Epithelial cell of esophagus (primary cell): ENCODE measurements around the gene ARID1B.

ENCODE experiments used
- DNase-seq: peaks from one replicate; pipeline ENCODE4 v3.0.0; 2010; ENCODE audit warnings: low read depth
- H3K4me3 ChIP-seq: 2 replicates; pipeline ENCODE4 v1.5.1; 2011; ENCODE audit warnings: mild to moderate bottlenecking, low read length, control low read depth
- TF ChIP-seq, protein P1 (sequence below): IDR thresholded peaks from 2 replicates; pipeline ENCODE4 v1.5.1; 2011; ENCODE audit warnings: low read depth, mild to moderate bottlenecking, low read length, control low read depth, inconsistent platforms; ENCODE audit not compliant: insufficient read depth; ENCODE audit errors: missing control alignments

ARID1B gene

DNA sequence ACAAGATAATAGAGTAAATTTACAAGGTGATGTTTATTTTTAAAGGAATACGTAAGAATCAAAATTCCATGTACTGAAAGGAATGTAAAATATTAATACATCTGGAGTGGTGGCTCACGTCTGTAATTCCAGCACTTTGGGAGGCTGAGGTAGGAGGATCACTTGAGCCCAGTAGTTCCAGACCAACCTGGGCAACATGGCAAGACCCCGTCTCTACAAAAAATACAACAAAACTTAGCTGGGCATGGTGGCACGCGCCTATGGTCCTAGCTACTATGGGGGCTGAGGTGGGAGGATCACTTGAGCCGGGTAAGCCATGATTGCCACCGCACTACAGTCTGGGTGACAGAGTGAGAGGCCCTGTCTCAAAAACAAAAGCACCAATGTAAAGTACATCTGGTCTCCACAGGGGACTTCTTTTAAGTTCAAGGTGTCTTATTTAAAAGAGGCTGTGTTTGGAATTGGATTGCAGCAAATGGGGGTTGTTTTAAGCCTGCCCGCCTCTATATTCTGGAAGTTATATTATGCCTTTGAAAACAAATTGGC lies 36.9 kb downstream of the ARID1B start:
- H3K4me3 ChIP-seq, result no peak overlapping the region
- no peak for DNase-seq
- TF ChIP-seq, protein P1, sequence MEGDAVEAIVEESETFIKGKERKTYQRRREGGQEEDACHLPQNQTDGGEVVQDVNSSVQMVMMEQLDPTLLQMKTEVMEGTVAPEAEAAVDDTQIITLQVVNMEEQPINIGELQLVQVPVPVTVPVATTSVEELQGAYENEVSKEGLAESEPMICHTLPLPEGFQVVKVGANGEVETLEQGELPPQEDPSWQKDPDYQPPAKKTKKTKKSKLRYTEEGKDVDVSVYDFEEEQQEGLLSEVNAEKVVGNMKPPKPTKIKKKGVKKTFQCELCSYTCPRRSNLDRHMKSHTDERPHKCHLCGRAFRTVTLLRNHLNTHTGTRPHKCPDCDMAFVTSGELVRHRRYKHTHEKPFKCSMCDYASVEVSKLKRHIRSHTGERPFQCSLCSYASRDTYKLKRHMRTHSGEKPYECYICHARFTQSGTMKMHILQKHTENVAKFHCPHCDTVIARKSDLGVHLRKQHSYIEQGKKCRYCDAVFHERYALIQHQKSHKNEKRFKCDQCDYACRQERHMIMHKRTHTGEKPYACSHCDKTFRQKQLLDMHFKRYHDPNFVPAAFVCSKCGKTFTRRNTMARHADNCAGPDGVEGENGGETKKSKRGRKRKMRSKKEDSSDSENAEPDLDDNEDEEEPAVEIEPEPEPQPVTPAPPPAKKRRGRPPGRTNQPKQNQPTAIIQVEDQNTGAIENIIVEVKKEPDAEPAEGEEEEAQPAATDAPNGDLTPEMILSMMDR, result no peak

DNA sequence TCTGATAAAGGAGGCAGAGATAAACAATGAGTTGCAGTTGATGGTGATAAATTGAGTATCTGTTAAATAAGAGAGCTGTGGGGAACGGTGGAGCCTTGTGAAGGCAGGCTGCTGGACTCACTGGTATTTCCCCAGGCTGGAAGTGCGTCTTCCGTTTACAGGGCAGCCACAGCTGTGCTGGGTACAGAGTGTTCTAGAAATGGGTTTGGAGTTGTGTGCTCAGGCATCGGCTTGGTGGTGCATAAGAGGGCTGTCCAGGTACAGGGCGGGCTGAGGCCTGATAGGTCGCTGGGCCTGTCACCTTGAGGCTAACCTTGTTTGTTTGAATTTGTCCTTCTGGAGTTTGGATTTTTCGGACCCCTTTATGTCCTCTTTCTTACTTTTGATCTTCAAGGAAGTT lies 39.3 kb downstream of the ARID1B start:
- TF ChIP-seq, protein P1, result no peak
- DNase-seq, result no peak
- no peak overlapping the region for H3K4me3 ChIP-seq

DNA sequence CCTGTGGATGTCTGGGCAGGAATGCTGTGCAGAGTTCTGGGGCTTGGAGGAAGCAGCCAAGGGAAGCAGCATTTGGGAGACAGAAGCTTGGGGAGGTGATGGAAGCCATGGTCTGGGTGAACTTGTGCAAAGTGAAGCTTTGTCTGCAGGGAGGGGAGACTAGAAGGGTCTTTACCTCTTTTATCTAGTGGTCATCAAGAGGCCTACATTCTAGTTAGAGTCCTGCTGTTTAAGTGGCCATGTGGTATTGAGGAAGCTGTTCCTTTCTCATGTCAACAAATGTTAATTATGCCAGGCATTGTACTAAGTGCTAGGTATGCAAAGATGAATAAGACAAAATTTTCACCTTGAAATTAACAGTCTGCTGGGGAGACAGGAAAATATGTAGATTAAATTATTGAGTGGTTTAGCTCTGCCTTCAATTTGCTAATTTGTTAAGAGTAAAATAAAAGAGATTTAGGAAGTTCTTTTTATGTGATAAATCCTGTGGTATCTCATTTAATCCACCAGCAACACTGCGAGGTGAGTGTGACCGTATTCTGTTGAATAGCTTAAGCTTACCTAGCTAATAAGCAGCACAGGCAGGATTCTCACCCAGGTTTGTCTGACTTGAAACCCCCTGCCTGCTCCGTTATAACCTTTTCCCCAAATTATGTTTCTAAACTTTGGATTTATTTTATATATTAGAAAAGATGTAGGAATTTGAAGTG lies 43.1 kb downstream of the ARID1B start:
- no peak for DNase-seq
- no peak overlapping the region for H3K4me3 ChIP-seq
- TF ChIP-seq, protein P1, result no peak

DNA sequence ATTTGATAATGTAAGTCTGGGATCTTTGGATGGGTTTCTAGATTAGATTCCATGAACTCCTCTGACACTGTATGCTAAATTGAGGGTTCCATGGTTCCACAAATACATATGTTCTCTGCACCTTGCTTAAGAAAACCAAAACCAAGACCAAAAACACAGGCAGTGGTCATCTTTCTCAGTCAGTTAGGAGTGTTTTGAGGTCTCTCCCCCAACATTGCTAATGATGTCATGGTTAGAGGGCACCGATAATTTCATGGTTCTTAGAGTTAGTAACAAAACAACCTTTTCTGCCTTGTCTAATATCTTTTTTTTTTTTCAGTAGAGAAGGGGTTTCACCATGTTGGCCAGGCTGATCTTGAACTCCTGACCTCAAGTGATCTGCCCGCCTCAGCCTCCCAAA lies 44.5 kb downstream of the ARID1B start:
- TF ChIP-seq, protein P1, result no peak
- H3K4me3 ChIP-seq, result no peak overlapping the region
- DNase-seq, result no peak

DNA sequence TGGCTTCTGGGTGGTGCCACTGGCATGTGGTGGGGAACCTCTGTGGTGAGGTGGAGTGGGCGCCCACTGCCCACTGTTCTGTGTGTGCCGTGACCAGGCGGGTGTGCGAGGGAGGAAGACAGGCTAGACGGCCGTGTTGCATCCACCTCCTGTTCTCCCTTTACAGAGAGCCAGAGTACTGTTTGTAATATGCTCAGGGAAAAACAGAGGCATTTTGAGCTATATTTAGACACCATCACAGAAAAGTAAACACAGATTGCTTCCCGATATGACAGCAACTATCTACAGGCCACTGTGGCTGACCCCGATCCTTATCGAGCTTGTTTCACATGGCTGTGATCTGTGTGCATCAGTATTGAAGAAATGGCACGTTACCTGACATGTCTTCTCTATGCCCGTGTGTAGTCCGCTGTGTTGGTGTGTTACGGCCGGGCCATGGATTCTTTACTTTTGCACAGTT lies 45.6 kb downstream of the ARID1B start:
- H3K4me3 ChIP-seq, result no peak overlapping the region

DNA sequence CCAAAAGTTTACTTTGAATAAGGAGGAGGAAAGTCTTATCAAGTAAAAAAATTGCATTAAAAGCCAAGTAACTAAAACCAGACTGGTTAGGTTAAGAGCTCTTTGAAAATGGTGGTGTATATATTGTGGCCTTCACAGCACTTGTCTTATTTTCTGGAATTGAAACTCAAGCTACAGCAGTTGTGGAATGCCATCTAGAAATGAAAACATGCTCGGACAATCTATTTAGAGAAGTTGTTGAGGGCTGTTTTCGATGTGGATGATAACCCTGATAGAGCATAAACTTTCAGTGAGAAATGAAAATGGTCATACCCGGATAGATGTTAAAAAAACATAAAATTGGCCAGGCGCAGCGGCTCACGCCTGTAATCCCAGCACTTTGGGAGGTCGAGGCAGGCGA lies 47.0 kb downstream of the ARID1B start:
- TF ChIP-seq, protein P1, result no peak
- DNase-seq, result no peak
- no peak overlapping the region for H3K4me3 ChIP-seq

More for the DNA sequence above, 45.6 kb downstream of the ARID1B start:
- no peak for DNase-seq
- TF ChIP-seq, protein P1, result no peak

DNA sequence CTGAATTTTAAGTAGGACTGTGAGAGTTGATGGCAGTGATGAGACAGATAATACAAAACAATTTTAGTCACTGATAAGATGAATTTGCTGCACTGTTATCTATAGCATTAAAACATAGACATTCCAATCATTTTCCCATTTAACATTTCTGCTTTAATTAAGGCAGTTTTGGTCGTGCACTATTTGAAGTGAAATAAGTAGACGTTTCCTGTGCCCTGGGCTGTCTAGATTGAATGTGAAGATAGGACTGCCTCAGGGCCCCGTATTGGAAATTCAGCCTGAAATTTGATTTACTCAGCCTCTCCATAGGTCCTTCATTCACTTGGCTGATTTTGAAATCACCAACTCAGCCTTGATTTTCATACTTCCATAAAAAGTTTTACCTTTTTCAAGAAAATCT lies 48.3 kb downstream of the ARID1B start:
- DNase-seq, result no peak
- TF ChIP-seq, protein P1, result no peak
- H3K4me3 ChIP-seq, result no peak overlapping the region
